HG03457 (cell line): Measurements from ENCODE around the gene GNLY.

Source experiments
- ATAC-seq: cut with Tn5 transposase; IDR thresholded peaks from one replicate; pipeline ENCODE4 v1.9.1; 2021; ENCODE audit warnings: moderate number of reproducible peaks; ENCODE audit not compliant: unreplicated experiment

Gene GNLY

GRCh38 chr2:85723707-85724360 is 29.7 kb downstream of the GNLY start:
- ATAC-seq, result no peak

GRCh38 chr2:85724731-85725181 is 30.6 kb downstream of the GNLY start:
- no peak for ATAC-seq

DNA sequence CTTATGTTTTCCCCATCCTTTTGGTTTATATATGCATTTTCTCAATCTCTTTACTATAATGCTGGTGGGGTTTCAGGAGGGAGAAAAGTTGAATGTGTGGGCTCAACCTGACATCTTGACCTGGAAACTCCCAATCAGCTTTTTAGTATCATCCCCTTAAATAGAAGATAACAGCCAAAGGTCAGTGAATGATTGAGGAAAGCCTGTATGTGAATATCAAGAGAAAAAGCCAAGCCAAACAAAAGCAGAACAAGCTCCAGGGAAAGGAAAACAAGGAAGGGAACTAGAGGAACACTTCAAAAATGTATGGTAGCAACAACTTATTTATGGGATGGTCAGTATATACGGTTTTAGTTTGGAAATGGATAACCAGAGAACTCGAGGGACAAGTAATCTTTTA is 31.3 kb downstream of the GNLY start:
- no peak for ATAC-seq

- no peak for ATAC-seq
Observed at GRCh38 chr2:85727798-85728197, 33.6 kb downstream of the GNLY start.

DNA sequence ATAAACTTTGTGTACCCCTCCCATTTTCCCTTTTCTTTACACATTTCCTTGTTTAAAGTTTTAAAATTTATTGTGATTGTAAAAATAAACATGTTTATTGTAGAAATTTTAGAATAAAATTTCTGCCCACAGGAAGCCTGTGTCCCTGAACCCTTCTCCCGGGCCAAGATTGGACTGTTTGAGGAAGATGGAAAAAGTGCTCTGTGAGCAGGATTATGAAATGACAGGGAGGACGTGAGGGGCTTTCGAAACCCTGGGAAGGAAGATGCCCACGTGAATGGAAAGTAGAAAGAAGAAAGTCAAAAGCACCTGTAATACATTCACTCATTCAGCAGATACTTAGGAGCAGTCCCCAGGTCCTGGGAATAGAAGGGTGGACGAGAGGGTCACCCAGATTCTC is 34.2 kb downstream of the GNLY start:
- ATAC-seq, result no peak

- no peak for ATAC-seq
Observed at GRCh38 chr2:85728883-85729824, 35.0 kb downstream of the GNLY start.

GRCh38 chr2:85729825-85730510 is 35.8 kb downstream of the GNLY start:
- ATAC-seq, result no peak

DNA sequence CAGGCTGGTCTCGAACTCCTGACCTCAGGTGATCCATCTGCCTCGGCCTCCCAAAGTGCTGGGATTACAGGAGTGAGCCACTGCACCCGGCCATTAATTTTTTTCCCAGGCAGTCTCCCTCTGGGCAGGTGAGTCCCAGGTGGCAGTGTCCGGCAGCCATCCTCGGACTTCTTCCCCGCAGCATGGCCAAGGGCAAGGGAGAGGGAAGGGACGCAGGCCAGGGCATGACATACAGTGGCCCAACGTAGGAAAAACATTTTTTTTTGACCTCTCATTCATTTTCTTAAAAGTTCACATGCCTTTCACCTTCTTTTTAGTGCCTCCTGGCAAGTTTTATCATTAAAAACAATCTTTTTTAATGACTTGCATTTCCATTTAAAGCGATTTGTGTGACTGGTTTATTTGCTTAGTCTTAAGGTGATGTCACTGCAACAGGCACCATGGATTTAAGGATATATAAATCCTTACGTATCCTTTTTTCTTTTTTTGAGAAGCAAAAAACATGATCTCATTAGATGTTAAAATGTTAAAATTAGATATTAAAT is 36.6 kb downstream of the GNLY start:
- ATAC-seq, result no peak

DNA sequence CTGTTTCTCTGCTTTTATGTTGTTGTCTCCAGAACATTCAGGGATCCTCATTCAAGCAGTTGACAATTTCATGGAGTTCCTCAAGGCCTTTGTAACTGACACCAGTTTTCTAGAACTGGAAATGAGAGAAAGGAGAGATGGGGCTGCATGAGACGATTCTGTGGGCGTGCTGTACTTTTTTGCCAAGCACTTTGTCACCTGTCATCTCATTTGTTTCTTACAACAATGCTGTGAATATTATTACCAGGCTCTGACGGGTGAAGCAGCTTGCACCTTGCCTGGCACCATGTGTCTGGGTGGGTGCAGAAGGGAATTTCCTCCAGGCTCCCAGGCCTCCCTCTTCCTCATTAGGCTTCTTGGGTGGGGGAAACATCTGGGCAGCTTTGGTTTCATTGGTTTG is 37.4 kb downstream of the GNLY start:
- ATAC-seq, result no peak

DNA sequence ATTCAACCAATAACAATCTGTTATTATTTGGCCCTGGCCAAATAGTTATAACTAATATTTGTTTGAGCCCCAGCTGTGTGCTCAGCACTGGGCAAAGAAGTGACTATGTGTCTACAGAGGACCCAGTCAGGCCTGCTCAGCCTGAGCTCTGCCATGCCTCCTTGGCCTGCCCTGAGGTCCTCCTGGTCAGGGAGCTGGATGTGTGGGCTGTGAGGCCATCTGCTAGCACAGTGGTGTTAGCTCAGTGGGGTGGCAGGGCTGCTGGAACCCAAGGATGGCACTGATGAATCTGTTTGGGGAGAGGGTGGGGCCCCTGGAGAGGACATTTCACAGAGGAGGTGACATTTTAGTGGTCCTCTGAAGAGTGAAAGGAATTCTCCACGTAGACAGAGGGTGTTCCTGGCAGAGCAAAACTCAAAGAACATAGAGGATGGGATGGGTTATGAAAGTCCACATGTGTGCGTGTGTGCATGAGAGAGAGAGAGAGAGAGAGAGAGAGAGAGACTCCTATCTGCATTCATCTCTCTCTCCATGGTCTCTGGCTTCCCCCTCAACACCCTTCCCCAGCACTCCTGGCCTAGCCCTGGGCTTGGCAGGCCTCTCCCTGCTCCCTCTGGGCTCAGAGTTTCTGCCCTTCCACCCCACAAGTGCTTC is 38.4 kb downstream of the GNLY start:
- no peak for ATAC-seq

DNA sequence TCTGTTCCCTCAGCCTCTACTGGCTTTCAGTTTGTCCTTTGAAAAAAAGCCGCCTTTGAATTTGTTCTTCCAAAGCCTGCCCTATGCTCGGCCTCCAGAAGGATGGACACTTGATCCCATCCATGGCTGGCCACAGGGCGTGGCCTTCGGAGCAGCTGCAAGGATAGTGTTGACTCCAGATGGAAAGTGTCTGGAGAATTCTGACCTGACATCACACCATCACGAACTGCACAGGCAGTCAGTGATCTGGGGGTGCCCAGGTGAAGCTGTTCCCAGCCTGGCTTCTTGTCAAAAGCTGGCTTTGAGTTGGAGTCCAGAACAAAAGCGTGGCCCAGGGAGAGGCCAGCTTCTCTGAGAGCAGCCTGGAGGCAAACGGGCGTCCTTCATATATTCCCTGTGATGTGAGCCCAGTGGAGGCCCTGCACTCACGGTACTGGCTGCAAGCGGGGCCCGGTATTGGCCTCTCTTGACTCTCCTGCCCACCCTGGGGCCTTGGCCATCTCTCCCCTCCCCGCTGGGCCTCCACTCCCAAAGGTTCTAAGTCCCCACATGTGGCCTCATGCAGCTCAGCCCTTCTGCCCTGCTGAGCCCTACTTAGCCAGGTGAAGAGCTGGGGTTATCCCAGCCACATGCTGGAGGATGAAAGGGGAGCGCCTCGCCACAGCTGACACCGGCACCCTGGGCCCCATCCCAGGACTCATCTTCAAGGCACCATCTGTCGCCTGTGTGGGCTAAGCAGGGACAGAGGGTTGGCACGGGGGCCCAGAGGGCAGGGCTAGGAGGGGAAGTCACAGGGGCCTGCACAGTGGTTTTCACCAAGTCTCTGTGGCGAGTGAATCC is 39.2 kb downstream of the GNLY start:
- no peak for ATAC-seq

GRCh38 chr2:85734015-85734414 is 39.9 kb downstream of the GNLY start:
- no peak for ATAC-seq

DNA sequence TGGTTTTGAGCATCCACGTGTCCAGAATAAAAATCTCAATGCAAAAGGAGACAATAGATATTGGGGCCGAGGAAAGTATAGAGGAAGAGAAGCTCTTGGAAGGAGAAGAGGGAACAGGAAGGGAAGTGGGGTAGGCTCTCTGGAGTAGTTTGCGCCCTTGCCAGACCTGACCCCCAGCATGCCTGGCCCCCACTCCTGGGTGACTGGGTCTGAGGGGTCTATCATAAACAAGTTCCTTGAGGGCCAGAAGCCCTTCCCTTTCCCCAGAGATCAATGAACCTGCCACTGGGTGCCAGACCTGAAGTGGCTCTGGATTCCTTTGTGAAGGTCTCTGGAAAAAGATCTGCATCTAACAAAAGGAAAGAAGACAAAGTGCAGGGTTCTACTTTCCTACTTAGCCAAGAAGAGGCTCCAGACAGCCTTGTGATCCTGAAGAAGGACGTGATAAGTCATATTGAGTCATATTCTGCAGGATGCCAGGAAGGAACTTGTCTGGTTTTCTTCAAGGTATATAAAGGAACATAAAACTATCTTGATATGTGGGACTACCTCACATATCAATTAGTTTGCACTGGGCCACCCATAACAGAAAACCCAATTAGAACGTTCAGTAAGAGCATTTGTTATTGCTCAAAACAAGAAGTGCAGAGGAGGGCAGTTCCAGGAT is 40.9 kb downstream of the GNLY start:
- ATAC-seq, result no peak

GRCh38 chr2:85735691-85736090 is 41.5 kb downstream of the GNLY start:
- ATAC-seq, result no peak

- ATAC-seq, result no peak
Observed at GRCh38 chr2:85736456-85737355, 42.5 kb downstream of the GNLY start.

DNA sequence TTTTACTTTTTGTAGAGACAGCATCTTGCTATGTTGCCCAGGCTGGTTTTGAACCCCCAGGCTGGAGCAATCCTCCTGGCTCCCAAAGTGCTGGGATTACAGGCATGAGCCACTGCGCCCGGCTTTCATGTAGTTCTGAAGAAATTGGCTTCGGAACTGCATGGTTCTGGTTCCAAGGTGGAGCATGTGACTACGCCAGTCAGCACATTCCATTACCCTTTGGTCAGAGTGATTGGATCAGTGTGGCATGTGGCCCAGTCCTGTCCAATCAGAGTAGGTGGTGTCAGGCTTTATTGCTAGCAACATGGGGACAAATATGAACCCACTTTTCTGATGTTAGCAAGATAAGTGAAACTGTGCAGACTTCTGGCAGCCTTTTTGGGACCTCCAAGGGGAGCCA is 43.3 kb downstream of the GNLY start:
- ATAC-seq, result no peak

GRCh38 chr2:85737961-85738360 is 43.8 kb downstream of the GNLY start:
- no peak for ATAC-seq

GRCh38 chr2:85740193-85740592 is 46.0 kb downstream of the GNLY start:
- ATAC-seq, result no peak
